Chondrocyte (in vitro differentiated cells): ENCODE measurements around the gene FASTK. TPM values are rescaled to one million over a fixed set of nuclear protein-coding genes. Genes with fewer than 3 reads are reported as not detected.

Experiments used
- DNase-seq: peaks from one replicate; pipeline ENCODE4 v3.0.0; 2021; ENCODE audit warnings: mixed read lengths, low spot score
- H3K27ac Mint-ChIP-seq: one replicate; pipeline ENCODE4 v1.8.0; 2021; ENCODE audit warnings: mild to moderate bottlenecking, moderate library complexity, mixed read lengths; ENCODE audit not compliant: unreplicated experiment
- H3K27me3 Mint-ChIP-seq: 2 replicates; pipeline ENCODE4 v1.8.0; 2021; ENCODE audit warnings: low read depth, mixed read lengths
- H3K36me3 Mint-ChIP-seq: 2 replicates; pipeline ENCODE4 v1.8.0; 2021; ENCODE audit warnings: low read depth, mixed read lengths
- H3K4me1 Mint-ChIP-seq: 2 replicates; pipeline ENCODE4 v1.8.0; 2021; ENCODE audit warnings: low read depth, mild to moderate bottlenecking, mixed read lengths
- H3K4me3 Mint-ChIP-seq: one replicate; pipeline ENCODE4 v1.8.0; 2021; ENCODE audit warnings: mild to moderate bottlenecking, moderate library complexity, mixed read lengths; ENCODE audit not compliant: unreplicated experiment
- H3K9me3 Mint-ChIP-seq: 2 replicates; pipeline ENCODE4 v1.8.0; 2021; ENCODE audit warnings: low read depth, mixed read lengths
- CTCF ChIP-seq: fragments of 200-600 bp; sonication (generic); IDR thresholded peaks from 2 replicates; pipeline ENCODE4 v1.5.0; 2021; ENCODE audit warnings: antibody characterized with exemption, mild to moderate bottlenecking, moderate library complexity
- total RNA-seq: library from RNA; stranded (reverse); gene quantifications from 3 replicates; pipeline ENCODE4 v1.2.1, GENCODE V29; 2021

Gene FASTK
- total RNA-seq, 1 donor from 2014 or later, result 83.8 TPM

GRCh38 chr7:151123822-151124464, 43.3 kb upstream of the FASTK start:
- Mint-ChIP-seq H3K36me3 (peaks cover 37% of the 10 kb centered on the region), H3K27ac (no peak overlapping the region), H3K9me3 (no peaks in the 10 kb centered on the region), H3K27me3 (no peaks in the 10 kb centered on the region), H3K4me3 (no peak overlapping the region), H3K4me1 (peaks cover 9% of the 10 kb centered on the region)
- no peak for DNase-seq
- TF ChIP-seq CTCF, result peak; percentile 97

- Mint-ChIP-seq H3K27ac (no peak overlapping the region), H3K36me3 (peaks cover 39% of the 10 kb centered on the region), H3K4me3 (no peak overlapping the region), H3K27me3 (no peaks in the 10 kb centered on the region), H3K9me3 (no peaks in the 10 kb centered on the region), H3K4me1 (peaks cover 9% of the 10 kb centered on the region)
- DNase-seq, result no peak
- no peak for TF ChIP-seq CTCF
Measured at GRCh38 chr7:151123158-151123821, 42.7 kb upstream of the FASTK start.

GRCh38 chr7:151122796-151123157, 42.2 kb upstream of the FASTK start:
- no peak overlapping the region for H3K27ac Mint-ChIP-seq

GRCh38 chr7:151122276-151122675, 41.7 kb upstream of the FASTK start:
- Mint-ChIP-seq H3K27me3 (no peaks in the 10 kb centered on the region), H3K9me3 (no peaks in the 10 kb centered on the region), H3K36me3 (peaks cover 39% of the 10 kb centered on the region), H3K4me1 (peaks cover 9% of the 10 kb centered on the region), H3K27ac (no peak overlapping the region), H3K4me3 (no peak overlapping the region)
- DNase-seq, result no peak
- peak; percentile 35 for TF ChIP-seq CTCF

More at GRCh38 chr7:151122796-151123157, 42.2 kb upstream of the FASTK start:
- peaks cover 39% of the 10 kb centered on the region for H3K36me3 Mint-ChIP-seq
- H3K4me3 Mint-ChIP-seq, result no peak overlapping the region
- no peak for DNase-seq
- H3K9me3 Mint-ChIP-seq, result no peaks in the 10 kb centered on the region
- H3K4me1 Mint-ChIP-seq, result peaks cover 9% of the 10 kb centered on the region
- no peak for TF ChIP-seq CTCF
- no peaks in the 10 kb centered on the region for H3K27me3 Mint-ChIP-seq

GRCh38 chr7:151121380-151122170, 41.0 kb upstream of the FASTK start:
- Mint-ChIP-seq H3K9me3 (no peaks in the 10 kb centered on the region), H3K36me3 (peaks cover 39% of the 10 kb centered on the region), H3K4me1 (peaks cover 9% of the 10 kb centered on the region), H3K4me3 (no peak overlapping the region), H3K27ac (no peak overlapping the region), H3K27me3 (no peaks in the 10 kb centered on the region)
- no peak for TF ChIP-seq CTCF
- no peak for DNase-seq
